GM18873 (cell line): ENCODE measurements around the gene POLA1.

Source experiments
- ATAC-seq: cut with Tn5 transposase; IDR thresholded peaks from one replicate; pipeline ENCODE4 v1.9.1; 2021; ENCODE audit warnings: mild to moderate bottlenecking, moderate library complexity, moderate number of reproducible peaks; ENCODE audit not compliant: unreplicated experiment, low FRiP score

The POLA1 gene

DNA sequence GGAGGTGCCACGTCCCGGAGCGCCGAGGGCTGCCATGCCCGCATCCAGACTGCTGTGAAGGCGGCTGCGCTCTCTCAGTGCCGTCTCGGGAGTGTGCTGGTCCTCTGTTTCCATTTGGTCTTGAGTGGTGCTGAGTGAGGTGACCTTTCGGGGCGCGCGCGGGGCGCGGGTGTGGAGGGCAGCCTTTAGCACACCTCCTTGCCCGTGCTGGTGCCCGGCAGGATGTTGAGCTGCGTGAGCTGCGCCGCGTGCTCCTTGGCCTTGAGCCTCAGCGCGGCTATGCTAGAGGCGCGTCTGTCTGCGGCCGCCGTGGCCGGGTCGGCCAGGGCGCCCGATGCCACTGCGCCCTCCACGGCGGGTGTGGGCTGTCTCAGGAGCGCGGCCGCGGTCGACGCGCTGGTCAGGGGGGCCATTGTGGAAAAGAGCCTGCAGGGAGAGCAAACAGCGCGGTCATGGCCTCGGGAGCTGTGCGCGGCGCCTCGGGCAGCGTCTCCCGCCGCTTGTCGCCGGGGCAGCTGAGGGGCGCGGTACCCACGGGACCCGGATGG lies 310.8 kb downstream of the POLA1 start:
- no peak for ATAC-seq

DNA sequence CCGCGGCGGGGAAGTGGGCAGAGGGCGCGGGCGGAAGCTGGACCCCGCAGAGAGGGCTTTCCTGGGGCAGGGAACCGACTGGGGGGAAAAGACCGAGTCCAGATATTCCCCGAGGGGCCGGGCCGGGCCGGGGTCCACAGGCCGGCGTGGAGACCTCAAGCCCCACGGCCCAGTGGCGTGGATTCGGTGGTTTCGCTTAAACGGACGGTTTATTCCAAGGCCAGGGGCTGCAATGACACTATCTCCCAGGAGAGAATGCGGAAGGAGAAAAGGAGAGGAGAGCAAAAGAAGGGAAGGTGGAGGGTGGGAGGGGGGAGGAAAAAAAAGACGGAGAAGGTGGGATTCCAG lies 311.3 kb downstream of the POLA1 start:
- ATAC-seq = no peak

DNA sequence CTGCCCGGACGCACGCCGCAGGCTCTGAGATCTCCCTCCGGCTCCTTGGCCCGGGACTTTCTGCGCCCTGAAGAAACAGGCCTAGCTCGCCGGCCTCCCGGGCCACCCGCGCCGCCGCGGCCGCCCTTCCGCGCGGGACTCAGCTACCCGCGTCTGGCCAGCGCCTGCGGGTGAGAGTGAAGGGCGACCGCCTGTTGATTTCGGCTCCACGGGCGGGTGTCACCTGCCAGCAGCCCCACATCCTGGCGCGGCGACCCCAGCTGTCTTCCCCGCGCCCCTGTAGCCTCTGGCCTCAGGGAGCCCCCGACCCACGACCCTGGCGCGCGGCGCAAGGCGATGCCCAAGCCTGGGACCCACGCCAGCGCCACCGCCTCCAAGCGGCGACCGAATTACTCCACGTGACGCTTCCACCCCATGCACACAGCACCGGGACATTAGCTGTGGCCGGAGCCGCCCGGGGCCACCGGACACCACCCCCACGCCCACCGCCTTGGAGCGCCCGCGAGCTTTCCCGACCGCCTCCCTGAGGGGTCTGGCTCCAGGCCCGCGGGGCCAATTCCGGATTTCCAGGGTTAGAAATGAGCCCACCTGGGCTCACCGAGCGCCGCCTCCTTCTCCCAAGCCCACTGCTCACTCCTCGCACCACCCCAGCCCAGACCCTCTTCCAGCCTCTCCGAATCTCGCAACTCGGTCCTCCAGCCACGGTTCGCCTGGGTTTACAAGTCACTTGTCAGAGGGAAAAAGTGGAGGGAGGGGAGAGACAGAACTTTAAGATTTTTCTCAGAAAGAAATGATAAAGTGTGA lies 311.9 kb downstream of the POLA1 start:
- no peak for ATAC-seq

DNA sequence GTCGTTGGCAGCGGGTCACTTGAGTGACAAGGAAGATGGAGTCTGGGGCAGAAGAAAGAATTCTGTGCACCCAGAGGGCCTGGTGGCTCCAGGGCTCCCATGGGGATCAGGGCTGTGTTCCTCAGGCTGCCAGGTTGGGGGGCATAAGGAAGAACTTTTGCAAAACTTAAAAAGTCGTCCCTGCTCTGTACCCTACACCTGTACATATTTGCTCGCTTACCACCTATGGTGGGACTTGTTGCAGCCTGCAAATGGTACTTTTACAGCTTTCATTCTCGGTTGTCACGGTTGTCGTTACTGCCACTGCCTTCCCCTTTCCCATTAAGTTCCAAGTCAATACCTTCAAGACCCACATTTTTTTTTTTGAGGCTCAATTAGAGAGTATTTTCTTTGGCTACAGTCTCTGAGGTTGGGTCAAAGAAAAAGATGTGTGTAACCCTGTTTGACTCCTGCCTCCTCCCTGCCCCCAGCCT lies 312.9 kb downstream of the POLA1 start:
- ATAC-seq = no peak

DNA sequence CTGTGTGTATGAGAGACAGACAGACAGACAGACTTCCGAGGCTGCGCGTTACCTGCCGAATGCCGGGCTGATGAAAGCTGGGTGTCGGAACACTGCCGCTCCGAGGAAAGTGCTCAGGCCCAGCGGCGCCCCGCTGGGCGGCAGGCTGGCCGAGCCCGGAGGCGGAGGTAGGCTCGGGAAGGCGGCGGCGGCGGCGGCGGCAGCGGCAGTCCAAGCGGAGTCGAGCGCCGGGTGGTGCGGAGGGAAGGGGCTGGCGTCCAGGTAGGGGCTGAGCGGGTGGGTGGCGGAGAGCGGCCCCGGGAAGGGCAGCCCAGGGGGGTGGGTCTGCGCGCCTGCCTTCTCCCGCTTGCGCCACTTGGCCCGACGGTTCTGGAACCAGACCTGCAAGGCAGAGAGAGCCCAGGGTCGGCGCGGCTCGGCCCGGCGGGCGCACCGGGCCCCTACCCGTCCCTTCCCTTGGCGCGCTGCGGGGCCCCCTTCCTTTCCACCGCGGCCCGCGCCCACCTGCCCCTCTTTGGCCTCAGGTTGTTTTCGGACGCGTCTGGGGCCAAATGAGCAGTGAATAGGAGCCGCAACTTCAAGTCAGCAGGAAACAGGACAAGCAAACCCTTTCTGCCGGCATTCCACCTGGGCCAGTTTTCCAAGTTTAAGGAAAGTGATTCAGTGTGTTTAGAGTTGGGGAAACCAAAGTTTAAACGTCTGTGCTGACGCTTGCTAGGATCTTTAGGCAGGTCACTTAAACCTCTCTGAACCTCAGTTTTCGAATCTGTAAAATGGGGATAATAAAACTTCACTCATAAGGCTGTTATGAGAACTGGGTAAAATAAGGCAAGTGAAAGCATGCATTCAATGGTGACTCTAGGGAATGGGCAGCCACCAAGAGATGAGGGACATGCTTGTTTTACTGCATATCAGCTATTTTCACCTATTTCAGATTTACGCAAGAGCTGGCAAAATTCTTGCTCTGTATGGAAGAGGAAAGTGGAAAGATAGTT lies 313.6 kb downstream of the POLA1 start:
- no peak for ATAC-seq

DNA sequence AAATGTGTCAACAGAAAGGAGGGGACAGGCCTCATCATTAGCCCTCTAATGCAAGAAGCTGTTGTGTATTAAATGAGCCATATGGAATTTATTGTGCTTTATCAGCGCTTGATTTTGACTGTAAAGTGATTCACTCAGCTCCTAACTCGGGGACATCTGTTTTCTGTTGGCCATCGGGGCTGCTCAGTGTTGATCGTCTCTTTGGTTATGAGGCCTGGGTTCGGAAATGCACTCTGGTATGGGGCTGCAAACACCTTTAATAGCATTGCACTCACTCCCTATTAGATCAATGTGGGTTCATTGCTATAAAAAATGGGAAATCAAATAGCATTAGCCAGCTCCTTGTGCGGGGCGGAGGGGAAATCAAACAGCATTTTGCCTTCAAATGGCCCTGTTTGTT lies 315.7 kb downstream of the POLA1 start:
- no peak for ATAC-seq

DNA sequence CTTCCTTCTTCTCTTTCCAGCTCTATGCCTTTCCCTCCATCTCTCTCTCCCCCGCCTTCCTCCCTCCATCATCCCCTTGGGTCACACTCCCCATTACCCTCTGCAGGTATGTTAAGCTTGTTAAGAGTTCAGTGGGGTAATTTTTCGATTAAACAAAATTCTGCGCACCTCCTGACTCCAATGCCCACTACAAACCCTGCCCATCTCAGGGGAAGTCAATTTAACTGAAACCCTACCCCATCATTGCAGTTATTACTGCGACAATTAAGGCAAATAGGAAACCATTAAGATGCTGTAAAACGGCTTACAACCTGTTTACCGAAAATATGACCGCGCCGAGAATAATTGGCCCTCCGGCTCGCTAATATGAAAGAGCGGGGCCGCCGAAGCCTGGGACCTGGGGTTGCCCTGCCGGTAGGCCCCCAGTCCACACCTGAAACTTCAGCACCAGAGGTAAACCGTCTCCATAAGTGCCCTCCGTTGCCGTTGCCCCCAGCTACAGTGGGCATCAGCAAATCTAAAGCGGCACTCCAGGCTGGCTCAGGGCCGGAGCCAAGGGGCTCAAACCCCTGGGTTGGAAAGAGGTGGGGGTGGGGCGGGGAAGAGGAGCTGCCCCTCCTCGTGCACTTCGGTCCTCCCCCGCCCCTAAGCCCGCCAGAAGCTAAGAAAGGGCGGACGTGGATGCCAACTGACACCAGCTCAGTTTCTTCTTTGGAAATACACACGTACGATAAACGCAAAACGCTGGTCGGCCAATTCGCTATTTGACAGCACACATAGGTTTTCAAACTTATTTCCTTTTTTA lies 317.3 kb downstream of the POLA1 start:
- ATAC-seq = no peak

DNA sequence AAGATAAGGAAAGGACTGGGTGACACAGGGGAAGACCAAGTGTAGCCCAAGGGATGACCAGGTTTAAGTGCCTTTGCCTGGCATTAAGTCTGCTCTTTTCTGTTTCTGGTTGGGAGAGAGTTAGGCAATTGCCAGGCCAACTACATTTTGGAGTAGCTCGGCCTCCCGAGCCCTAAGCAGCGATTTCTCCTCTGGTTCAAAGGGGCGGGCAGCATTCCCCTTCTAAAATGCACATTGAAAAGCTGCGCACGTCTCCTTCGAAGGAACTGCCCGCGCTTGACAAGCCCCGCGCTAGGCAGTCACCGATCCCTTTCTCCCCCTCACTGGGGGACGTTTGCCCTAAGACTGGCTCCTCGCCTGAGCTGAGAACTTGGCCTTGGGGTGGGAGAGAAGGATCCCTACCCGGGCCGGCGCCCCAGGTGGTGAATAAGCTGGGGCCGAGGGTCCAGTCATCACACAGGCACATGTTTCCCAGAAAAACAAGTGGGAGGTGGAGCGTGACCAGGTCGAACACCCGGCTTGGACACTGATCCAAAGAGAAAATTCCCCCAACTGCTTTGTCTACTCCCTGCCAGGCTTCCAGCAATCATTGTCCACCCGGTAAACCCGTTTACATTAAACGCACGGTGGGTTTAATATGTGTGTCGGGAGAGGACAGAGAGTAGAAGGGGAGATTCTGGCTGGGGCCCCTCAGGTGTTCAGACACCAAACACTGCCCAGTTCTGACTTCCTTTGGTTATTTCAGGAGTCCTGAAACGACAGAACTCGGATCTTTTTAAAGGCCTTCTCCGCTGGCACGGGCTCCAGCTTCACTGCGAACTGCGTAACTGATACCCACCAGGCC lies 318.1 kb downstream of the POLA1 start:
- no peak for ATAC-seq

DNA sequence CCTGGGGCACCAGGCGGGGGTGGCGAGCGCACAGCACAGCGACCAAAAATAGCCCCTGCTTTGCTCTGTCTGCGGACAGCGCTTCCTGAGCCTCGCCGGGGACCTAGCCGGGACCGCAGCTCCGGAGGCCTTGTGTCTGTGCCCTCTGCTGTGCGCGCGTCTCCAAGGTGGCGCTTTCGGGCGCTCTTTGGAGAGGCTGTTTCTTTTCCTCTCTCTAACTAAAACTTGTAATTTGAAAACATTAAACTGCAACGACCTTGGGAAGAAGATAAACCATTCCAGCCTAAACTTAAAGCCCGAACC lies 318.7 kb downstream of the POLA1 start:
- no peak for ATAC-seq

DNA sequence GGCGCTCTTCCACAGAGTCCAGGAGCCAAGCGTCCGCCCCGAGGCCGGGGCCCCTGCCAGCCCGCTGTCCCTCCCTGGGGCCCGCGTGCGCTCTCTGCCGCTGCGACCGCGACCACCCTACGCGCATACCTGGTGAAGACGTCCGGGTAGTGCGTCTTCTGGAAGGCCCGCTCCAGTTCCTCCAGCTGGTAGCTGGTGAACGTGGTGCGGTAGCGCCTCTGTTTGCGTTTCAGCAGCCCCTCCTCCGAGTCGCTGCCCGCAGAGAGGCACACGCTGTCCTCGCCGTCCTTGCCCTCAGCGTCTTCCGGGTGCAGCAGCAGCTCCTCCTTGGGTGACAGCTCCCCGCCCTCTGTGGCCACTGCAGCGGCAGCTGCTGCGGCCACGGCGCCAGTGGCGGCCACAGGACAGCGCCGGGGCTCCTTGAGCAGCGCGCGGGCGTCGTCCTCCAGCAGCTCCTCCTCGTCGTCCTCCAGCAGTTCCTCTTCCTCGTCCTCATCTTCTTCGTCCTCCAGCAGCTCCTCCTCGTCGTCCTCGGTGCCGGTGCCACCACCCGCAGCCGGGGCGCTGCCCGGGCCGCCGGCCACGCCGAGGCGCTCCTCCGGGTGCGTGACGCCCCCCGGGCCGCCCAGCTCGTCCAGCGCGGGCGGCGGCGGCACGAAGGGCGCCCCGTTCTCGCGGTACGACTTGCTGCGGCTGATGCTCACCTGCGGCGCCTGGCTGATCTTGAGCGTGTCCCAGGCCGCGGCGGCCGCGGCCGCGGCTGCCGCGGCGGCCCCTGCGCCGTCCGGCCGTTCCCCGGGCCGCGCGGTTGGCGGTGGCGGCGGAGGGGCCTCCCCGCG lies 319.3 kb downstream of the POLA1 start:
- ATAC-seq = no peak

DNA sequence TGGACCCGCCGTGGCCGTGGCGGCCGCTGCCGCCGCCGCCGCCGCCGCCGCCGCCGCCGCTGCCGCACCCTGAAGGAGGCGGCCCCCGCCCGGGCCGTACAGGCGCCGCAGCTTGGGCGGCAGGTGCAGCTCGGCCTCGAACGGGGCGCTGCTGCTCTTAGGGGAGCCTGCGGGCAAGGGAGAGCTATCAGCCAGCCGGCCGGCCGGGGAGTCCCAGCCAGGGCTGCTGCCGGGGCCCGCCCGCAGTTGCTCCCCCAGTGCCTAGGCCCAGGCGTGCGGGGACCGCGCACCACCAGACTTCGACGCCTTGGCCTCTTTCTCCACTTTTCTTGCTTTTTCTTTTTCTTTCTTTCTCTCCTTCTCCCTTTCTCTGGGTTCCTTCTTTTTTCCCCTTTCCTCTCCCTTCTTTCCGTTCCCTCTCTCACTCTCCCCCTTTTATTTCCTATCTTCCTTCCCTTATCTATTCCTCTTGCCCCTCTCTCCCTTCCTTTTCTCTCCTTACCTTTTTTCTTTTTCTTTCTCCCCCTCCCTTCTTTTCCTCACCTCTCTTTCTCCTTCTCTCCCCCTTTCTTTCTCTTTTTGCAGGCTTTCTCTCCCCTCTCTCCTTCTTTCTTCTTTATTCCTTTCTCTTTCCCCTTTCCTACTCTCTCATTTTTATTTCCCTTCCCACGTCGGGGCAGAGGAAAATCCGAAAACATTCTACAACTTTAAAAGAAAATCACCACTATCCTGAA lies 320.1 kb downstream of the POLA1 start:
- no peak for ATAC-seq

DNA sequence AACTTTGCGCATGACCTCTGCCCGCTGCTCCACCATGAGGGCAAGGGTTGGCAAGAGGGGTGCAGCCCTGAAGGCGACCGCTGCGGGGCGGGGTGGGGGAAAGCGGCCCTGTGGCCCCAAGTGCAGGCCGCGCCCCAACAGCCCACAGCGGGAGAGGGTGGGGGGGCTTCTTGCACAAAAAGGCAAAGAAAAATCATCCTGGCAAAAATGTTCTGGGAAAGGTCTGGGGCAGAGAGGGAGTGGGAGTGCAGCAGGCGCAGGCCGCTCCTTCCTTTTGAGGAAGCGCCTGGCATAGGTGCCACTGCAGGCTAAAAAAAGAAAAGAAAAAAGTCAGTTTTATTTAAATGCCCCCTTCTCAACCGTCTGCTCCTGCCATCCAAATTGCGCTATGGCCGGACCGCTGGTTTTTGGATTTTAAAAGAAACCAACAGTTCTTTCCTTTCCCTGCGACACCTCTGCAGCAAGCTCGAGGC lies 320.7 kb downstream of the POLA1 start:
- ATAC-seq = no peak

DNA sequence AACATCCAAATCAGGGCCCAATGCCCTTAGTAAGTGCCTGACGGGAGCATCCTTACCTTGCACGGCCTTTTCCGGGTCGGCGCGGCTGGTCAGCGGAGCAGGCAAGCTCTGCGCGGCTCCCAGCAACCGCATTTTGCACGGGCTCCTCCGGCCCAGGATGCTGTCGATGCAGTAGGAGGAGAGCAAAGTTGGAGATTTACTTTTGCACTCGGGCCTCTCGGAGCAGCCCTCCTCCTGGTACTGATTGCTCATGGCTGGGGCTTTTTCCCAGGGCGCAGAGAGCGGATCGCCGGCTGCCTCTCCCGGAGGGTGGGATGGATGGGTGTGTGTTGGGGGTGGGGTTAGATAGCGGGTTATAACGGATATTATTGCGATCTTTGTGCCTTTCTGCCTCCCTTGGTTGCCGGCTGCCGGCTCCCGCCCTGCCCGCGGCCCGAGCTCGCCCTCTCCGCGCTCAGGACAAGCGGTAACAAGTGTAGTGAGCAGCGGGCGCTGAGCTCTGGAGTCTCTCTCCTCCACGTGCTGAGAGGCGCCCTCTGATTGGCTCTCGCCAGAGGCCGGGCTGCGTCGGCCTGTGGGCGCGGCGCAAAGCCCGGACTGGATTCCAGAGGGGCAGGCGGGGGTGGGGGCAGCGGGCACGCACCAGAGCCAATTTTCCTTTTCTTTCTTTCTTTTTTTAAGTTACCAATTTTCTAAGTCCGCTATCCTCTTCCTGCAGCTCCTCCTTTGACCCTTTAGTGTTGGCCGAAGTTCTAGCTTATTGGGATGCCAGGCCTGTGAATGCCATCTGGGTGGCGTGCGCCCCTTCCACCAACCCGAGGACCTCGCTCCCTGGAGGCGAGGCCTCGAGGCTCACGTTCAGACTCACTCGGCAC lies 322.0 kb downstream of the POLA1 start, which contains the start of gene ARX:
Gene ARX, minus strand, starts transcription at position 480 of the 875 bp plus-strand sequence. Its CDS starts 228 bp downstream, at position 252.
- ATAC-seq = no peak

DNA sequence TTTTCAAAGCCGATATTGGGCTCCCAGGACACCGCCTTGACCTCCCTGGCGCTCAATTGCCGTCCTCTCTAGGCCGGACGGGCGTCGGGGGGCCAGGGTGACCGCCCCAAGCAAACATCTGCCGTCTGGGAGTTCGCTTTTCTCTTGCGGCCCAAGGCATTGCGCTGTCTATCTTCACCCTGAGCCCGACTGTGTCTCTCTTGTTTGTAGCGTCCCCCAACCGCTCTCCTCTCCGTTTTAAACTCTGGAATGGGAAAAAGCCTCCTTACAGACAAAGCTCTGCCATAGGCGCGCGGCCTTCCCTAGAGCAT lies 322.6 kb downstream of the POLA1 start:
- ATAC-seq = no peak

DNA sequence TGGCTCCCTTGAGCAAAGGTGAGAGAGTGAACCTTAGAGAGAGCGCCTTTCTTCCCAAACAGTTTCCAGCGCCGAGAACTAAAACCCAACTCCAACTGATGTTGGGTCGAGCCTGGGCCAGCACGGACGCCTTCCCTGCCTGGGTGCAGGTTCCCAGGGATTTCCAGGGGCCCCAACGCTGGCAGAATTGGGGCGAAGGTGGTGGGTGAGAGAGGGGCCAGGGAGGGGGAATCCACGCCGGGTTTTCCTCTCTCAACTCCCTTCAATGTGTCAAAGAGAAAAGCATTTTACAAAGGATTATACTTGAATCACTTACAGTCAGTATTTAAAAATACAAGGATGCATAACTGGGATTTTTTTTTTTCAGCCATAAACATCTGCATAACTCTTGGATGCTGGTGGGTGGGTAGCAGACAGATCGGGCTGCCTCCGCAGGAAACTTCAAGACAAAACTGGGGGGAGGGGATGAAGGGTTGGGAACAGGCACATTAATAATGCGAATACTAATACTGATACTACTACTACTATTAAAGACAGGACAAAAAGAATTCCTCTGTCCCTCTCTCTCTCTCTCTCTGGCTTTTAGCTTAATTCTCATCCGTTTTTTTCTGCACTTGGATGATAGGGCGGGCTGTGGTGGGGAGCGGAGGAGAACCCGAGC lies 323.4 kb downstream of the POLA1 start:
- ATAC-seq = no peak

DNA sequence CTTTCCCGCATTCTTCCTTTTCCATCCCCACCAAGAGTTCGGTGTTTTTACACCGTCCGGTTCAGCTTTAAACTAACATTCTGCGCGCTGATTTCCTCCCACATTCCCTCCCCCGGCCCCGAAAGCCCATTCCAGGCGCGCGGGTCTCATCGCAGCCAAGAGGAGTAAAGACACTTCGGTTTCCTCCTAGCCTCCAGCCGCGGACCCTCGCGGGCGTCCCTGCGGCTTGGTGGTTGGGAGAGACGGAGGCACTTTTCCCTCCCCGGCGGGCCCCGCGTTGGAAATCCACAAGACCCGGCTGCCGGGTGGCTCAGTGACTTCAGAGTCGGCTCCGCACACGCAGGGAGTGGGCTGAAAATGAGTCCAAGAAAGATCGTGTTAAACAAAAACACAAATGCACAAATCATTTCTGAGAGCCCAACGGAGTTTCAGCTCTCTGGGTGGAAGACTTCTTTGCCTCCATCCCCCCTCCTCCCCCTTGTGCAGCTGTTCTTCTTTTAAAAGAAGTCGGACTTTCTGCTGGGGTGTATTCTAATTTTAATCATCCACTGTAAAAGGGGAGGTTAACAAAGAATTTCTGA lies 324.0 kb downstream of the POLA1 start:
- no peak for ATAC-seq
